SK-N-MC (cell line): ENCODE results near the gene MAGI1.

Source experiments
- EZH2 ChIP-seq: fragments of 200-600 bp; sonication (generic); IDR thresholded peaks from one replicate; pipeline ENCODE4 v1.6.1; 2017; ENCODE audit warnings: antibody characterized with exemption
- FOXP2 ChIP-seq: optimal IDR thresholded peaks from 2 replicates; pipeline ENCODE3; 2011; ENCODE audit warnings: mild to moderate bottlenecking, moderate library complexity; ENCODE audit not compliant: insufficient read depth; ENCODE audit errors: extremely low read length, control extremely low read depth
- POLR2AphosphoS5 ChIP-seq: IDR thresholded peaks from 2 replicates; pipeline ENCODE4 v1.6.1; 2012; ENCODE audit warnings: mild to moderate bottlenecking, low read depth, low read length, borderline replicate concordance

GRCh38 chr3:65666448-65667091 lies 372.1 kb downstream of the MAGI1 start:
- TF ChIP-seq EZH2 (no peak), POLR2AphosphoS5 (no peak), FOXP2 (no peak)
